Aorta (tissue), 5 donors: Measurements from ENCODE around the gene MFSD11. TPM values are rescaled to one million over a fixed set of nuclear protein-coding genes. Genes with fewer than 3 reads are reported as not detected.
"Not testable (repeated sequence)": the region's sequence is repeated elsewhere in the genome, so short reads cannot be mapped to it uniquely, and the experiment has no call there.

Experiments
- ATAC-seq: fragments of 200-7000 bp; cut with Tn5 transposase; one replicate; pipeline ENCODE4 v1.9.1; 2022; ENCODE audit warnings: moderate library complexity; ENCODE audit not compliant: low FRiP score
- DNase-seq, 2 donors: peaks; one replicate each; pipeline ENCODE4 v3.0.0-alpha.2; 2020
- H3K27ac ChIP-seq, 2 donors: one replicate each; pipeline ENCODE4 v1.5.1; 2013; ENCODE audit warnings: low read length in 2 of 2, mild to moderate bottlenecking in 2 of 2, moderate library complexity in 2 of 2, control low read depth in 1 of 2, inconsistent platforms in 1 of 2, low read depth in 1 of 2
- H3K27me3 ChIP-seq, 2 donors: one replicate each; pipeline ENCODE4 v1.6.1; 2013; ENCODE audit warnings: control low read depth in 1 of 2, low read length in 1 of 2, mild to moderate bottlenecking in 1 of 2, moderate library complexity in 1 of 2; ENCODE audit not compliant: insufficient read depth in 2 of 2, control insufficient read depth in 1 of 2
- H3K36me3 ChIP-seq, 2 donors: one replicate each; pipeline ENCODE4 v1.6.1; 2013; ENCODE audit warnings: control low read depth in 1 of 2, low read length in 1 of 2, mild to moderate bottlenecking in 1 of 2; ENCODE audit not compliant: insufficient read depth in 2 of 2, control insufficient read depth in 1 of 2
- H3K4me1 ChIP-seq, 2 donors: one replicate each; pipeline ENCODE4 v1.6.1; 2013; ENCODE audit warnings: low read length in 2 of 2, control low read depth in 1 of 2, mild to moderate bottlenecking in 1 of 2, moderate library complexity in 1 of 2; ENCODE audit not compliant: insufficient read depth in 2 of 2, control insufficient read depth in 1 of 2
- H3K4me3 ChIP-seq, 2 donors: one replicate each; pipeline ENCODE4 v1.5.1; 2013; ENCODE audit warnings: low read length in 2 of 2, control low read depth in 1 of 2, mild to moderate bottlenecking in 1 of 2
- H3K9me3 ChIP-seq: one replicate; pipeline ENCODE4 v1.6.1; 2013; ENCODE audit warnings: mild to moderate bottlenecking, low read length; ENCODE audit not compliant: control insufficient read depth
- WGBS, 2 donors: extraction: QIAGEN DNeasy Blood & Tissue Kit; methylation state at CpG; one replicate each; pipeline ENCODE4 v1.1.7; 2013; 5-methylcytosine and 5-hydroxymethylcytosine counted together
- intact Hi-C, 2 donors: fragments of 100-400 bp; cut with DNase I; formaldehyde crosslinking; loops; one replicate each; pipeline versions ENCODE4 v1.14.2 to v1.15.0; 2022
- polyA plus RNA-seq, 2 donors: library from polyadenylated mRNA; stranded (reverse); fragments of 200-250 nt; gene quantifications; one replicate each; pipeline ENCODE4 v1.2.3, GENCODE V29; 2013
- total RNA-seq, 2 donors: library from RNA; stranded (reverse); fragmentation: NEBNext Ultra II Directional; extraction: Animal tissue kit (Norgen Biotek cat#: 25700); gene quantifications; one replicate each; pipeline ENCODE4 v1.2.1, GENCODE V29; 2021
- donor health status: healthy with polysubstance abuse.
- donor health status: Bipolar disorder and iron deficiency.
- donor health status: DM: no; HTN: no; CAD: no.
- donor health status: DM: no; HTN: no; CAD: no.
- donor health status: DM: yes; HTN: yes; CAD: no.

The MFSD11 gene
- total and polyA plus RNA-seq, 4 donors = 6.8 to 38.2 (median 22.2) TPM

GRCh38 chr17:76791053-76791980, 53.4 kb downstream of the MFSD11 start:
- Histone ChIP-seq H3K36me3 (no peaks in the 10 kb centered on the region), H3K4me3 (no peak overlapping the region), H3K27me3 (no peaks in the 10 kb centered on the region), H3K4me1 (peaks cover 0 to 3% of the 10 kb centered on the region in 2 donors), H3K9me3 (no peaks in the 10 kb centered on the region), H3K27ac (no peak overlapping the region)
- WGBS, 2 donors = 49% methylated on average over 11 of the region's 11 CpGs
- DNase-seq = peak in 1 of 2 donors; percentile 54
- ATAC-seq = no peak
- intact Hi-C loops = no loop called here

GRCh38 chr17:76792348-76792747, 54.4 kb downstream of the MFSD11 start:
- no peak for ATAC-seq
- Histone ChIP-seq H3K9me3 (no peaks in the 10 kb centered on the region), H3K4me3 (no peak overlapping the region), H3K27me3 (no peaks in the 10 kb centered on the region), H3K4me1 (peaks cover 0 to 3% of the 10 kb centered on the region in 2 donors), H3K36me3 (no peaks in the 10 kb centered on the region), H3K27ac (no peak overlapping the region)
- WGBS, 2 donors = 95 to 96% methylated on average over 5 of the region's 5 CpGs
- no peak for DNase-seq
- intact Hi-C loops = no loop called here

GRCh38 chr17:76793775-76794174, 55.9 kb downstream of the MFSD11 start:
- DNase-seq = no peak
- H3K27me3 ChIP-seq = no peaks in the 10 kb centered on the region
- ATAC-seq = no peak
- H3K27ac ChIP-seq = no peak overlapping the region
- peaks cover 0 to 3% of the 10 kb centered on the region in 2 donors for H3K4me1 ChIP-seq
- H3K36me3 ChIP-seq = no peaks in the 10 kb centered on the region
- 85 to 88% methylated on average over 4 of the region's 4 CpGs for WGBS, 2 donors
- no peaks in the 10 kb centered on the region for H3K9me3 ChIP-seq
- intact Hi-C loops = no loop called here
- H3K4me3 ChIP-seq = no peak overlapping the region

- no peak for ATAC-seq
Measured at GRCh38 chr17:76796081-76796480, 58.2 kb downstream of the MFSD11 start.

GRCh38 chr17:76797241-76797840, 59.4 kb downstream of the MFSD11 start:
- H3K4me3 ChIP-seq = no peak overlapping the region

More at GRCh38 chr17:76796081-76796480, 58.2 kb downstream of the MFSD11 start:
- WGBS, 2 donors = 83 to 84% methylated on average over 3 of the region's 3 CpGs
- Histone ChIP-seq H3K36me3 (no peaks in the 10 kb centered on the region), H3K27ac (no peak overlapping the region), H3K9me3 (no peaks in the 10 kb centered on the region), H3K4me1 (peaks cover 0 to 3% of the 10 kb centered on the region in 2 donors), H3K27me3 (no peaks in the 10 kb centered on the region), H3K4me3 (no peak overlapping the region)
- intact Hi-C loops = no loop called here
- DNase-seq = no peak

GRCh38 chr17:76801706-76802105, 63.8 kb downstream of the MFSD11 start:
- intact Hi-C loops = no loop called here
- H3K9me3 ChIP-seq = no peaks in the 10 kb centered on the region

More at GRCh38 chr17:76797241-76797840, 59.4 kb downstream of the MFSD11 start:
- no peaks in the 10 kb centered on the region for H3K4me1 ChIP-seq
- no peaks in the 10 kb centered on the region for H3K36me3 ChIP-seq
- intact Hi-C loops = no loop called here
- no peak overlapping the region for H3K27ac ChIP-seq
- 65 to 71% methylated on average over 6 of the region's 6 CpGs for WGBS, 2 donors
- DNase-seq = no peak
- no peaks in the 10 kb centered on the region for H3K9me3 ChIP-seq
- no peaks in the 10 kb centered on the region for H3K27me3 ChIP-seq
- no peak for ATAC-seq

GRCh38 chr17:76805319-76805718, 67.4 kb downstream of the MFSD11 start:
- 93 to 94% methylated on average over 9 of the region's 9 CpGs for WGBS, 2 donors
- Histone ChIP-seq H3K4me1 (no peaks in the 10 kb centered on the region), H3K4me3 (no peak overlapping the region), H3K27me3 (no peaks in the 10 kb centered on the region), H3K36me3 (no peaks in the 10 kb centered on the region), H3K9me3 (no peaks in the 10 kb centered on the region), H3K27ac (no peak overlapping the region)
- DNase-seq (no peak), ATAC-seq (no peak)
- intact Hi-C loops = no loop called here

More at GRCh38 chr17:76801706-76802105, 63.8 kb downstream of the MFSD11 start:
- H3K27me3 ChIP-seq = no peaks in the 10 kb centered on the region
- no peak overlapping the region for H3K27ac ChIP-seq
- 94 to 98% methylated on average over 5 of the region's 5 CpGs for WGBS, 2 donors
- H3K4me1 ChIP-seq = no peaks in the 10 kb centered on the region
- no peaks in the 10 kb centered on the region for H3K36me3 ChIP-seq
- no peak overlapping the region for H3K4me3 ChIP-seq
- DNase-seq (no peak), ATAC-seq (no peak)

- H3K4me3 ChIP-seq, H3K27me3 ChIP-seq, H3K9me3 ChIP-seq, DNase-seq, intact Hi-C loops, H3K36me3 ChIP-seq, H3K4me1 ChIP-seq, ATAC-seq, H3K27ac ChIP-seq: not testable (repeated sequence)
- 91 to 96% methylated on average over 16 to 32 of the region's 32 CpGs for WGBS, 2 donors
Measured at GRCh38 chr17:76806151-76806550, 68.2 kb downstream of the MFSD11 start.
